NCI-H1417 treated with DMSO at 0.1 percent for 48 hours (cell line): ENCODE data around the gene KANSL1.

ENCODE experiments used
- DNase-seq: peaks from one replicate; lab custom pipeline; 2025; lab: John Stamatoyannopoulos, UW

KANSL1 gene

GRCh38 chr17:46039592-46040186 lies 153.5 kb downstream of the KANSL1 start:
- DNase-seq, result no peak

- no peak for DNase-seq
Measured at GRCh38 chr17:46038937-46039336, 154.3 kb downstream of the KANSL1 start.

GRCh38 chr17:46038414-46038813 lies 154.8 kb downstream of the KANSL1 start:
- DNase-seq, result no peak

- no peak for DNase-seq
Measured at GRCh38 chr17:46037722-46038255, 155.4 kb downstream of the KANSL1 start.

GRCh38 chr17:46036491-46036890 lies 156.7 kb downstream of the KANSL1 start:
- no peak for DNase-seq

GRCh38 chr17:46035112-46035818 lies 158.0 kb downstream of the KANSL1 start:
- no peak for DNase-seq

- no peak for DNase-seq
Measured at GRCh38 chr17:46033392-46033791, 159.8 kb downstream of the KANSL1 start.

GRCh38 chr17:46032909-46033308 lies 160.3 kb downstream of the KANSL1 start:
- DNase-seq, result no peak

- DNase-seq, result no peak
Measured at GRCh38 chr17:46031920-46032319, 161.3 kb downstream of the KANSL1 start.

GRCh38 chr17:46031440-46031839 lies 161.8 kb downstream of the KANSL1 start:
- DNase-seq, result no peak

GRCh38 chr17:46030752-46031151 lies 162.5 kb downstream of the KANSL1 start:
- DNase-seq, result no peak

GRCh38 chr17:46029627-46030026 lies 163.6 kb downstream of the KANSL1 start:
- DNase-seq, result no peak

- no peak for DNase-seq
Measured at GRCh38 chr17:46028981-46029565, 164.2 kb downstream of the KANSL1 start.

GRCh38 chr17:46028374-46028773 lies 164.9 kb downstream of the KANSL1 start:
- no peak for DNase-seq

- no peak for DNase-seq
Measured at GRCh38 chr17:46027976-46028325, 165.3 kb downstream of the KANSL1 start.

GRCh38 chr17:46027048-46027975 lies 165.9 kb downstream of the KANSL1 start:
- DNase-seq, result no peak

GRCh38 chr17:46026166-46027047 lies 166.8 kb downstream of the KANSL1 start:
- no peak for DNase-seq

GRCh38 chr17:46025510-46026165 lies 167.6 kb downstream of the KANSL1 start:
- DNase-seq, result no peak

GRCh38 chr17:46025060-46025459 lies 168.2 kb downstream of the KANSL1 start:
- DNase-seq, result no peak

GRCh38 chr17:46024590-46024989 lies 168.6 kb downstream of the KANSL1 start:
- DNase-seq, result no peak
